ENCODE measurements around the gene HMGB4. TPM values are rescaled to one million over a fixed set of nuclear protein-coding genes. Genes with fewer than 3 reads are reported as not detected.

HMGB4 gene
- polyA plus RNA-seq, 1 donor (not counting 4 experiments of a cell fraction or from before 2014, with no cell fraction given), result not detected

DNA sequence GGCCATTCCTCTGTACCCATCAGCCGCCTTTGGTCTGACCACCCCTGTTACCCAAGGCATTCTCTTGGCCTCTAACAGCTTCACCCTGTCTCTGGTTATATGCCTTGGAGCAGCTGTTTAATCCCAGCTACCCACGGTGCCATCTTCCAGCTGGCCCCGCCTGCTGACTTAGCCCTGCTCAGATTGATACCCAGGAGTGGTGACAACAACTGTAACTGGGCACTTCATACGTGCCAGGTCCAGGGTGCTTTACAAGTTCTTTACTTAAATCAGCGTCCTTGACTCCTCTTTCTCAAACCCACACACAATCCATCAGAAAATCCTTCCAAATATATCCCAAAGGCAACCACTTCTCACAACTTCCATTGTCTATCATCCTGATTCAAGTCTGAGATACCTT, 37.2 kb upstream of the HMGB4 start:
- H3K27ac ChIP-seq (ENCODE audit: control insufficient read depth, insufficient read depth, low read length), result no peak overlapping the region
- H2AFZ ChIP-seq (ENCODE audit: control insufficient read depth, low read length), result no peak overlapping the region
- H3K79me2 ChIP-seq (ENCODE audit: control insufficient read depth, insufficient read depth, low read length), result no peaks in the 10 kb centered on the region
- TF ChIP-seq, protein P1, sequence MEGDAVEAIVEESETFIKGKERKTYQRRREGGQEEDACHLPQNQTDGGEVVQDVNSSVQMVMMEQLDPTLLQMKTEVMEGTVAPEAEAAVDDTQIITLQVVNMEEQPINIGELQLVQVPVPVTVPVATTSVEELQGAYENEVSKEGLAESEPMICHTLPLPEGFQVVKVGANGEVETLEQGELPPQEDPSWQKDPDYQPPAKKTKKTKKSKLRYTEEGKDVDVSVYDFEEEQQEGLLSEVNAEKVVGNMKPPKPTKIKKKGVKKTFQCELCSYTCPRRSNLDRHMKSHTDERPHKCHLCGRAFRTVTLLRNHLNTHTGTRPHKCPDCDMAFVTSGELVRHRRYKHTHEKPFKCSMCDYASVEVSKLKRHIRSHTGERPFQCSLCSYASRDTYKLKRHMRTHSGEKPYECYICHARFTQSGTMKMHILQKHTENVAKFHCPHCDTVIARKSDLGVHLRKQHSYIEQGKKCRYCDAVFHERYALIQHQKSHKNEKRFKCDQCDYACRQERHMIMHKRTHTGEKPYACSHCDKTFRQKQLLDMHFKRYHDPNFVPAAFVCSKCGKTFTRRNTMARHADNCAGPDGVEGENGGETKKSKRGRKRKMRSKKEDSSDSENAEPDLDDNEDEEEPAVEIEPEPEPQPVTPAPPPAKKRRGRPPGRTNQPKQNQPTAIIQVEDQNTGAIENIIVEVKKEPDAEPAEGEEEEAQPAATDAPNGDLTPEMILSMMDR (optimal IDR thresholded peaks at IDR 0.05 in 1 of 3, IDR thresholded peaks at IDR 0.05 in 1 of 3, conservative IDR thresholded peaks at IDR 0.05 in 1 of 3; ENCODE audit: extremely low read depth in 1 of 3, insufficient read depth in 2 of 3, low read length in 3 of 3), result no peak
- TF ChIP-seq EZH2 (IDR thresholded peaks at IDR 0.05; ENCODE audit: low read length), result no peak
- no peak overlapping the region for H3K4me3 ChIP-seq (ENCODE audit: control insufficient read depth in 2 of 3, extremely low read depth in 1 of 3, insufficient read depth in 2 of 3, low read depth in 1 of 3, low read length in 3 of 3)
- FAIRE-seq (no peak), DNase-seq (ENCODE audit: low read depth, low spot score) (no peak)
- no peaks in the 10 kb centered on the region for H3K9me3 ChIP-seq (ENCODE audit: control insufficient read depth, low read depth, low read length)
- no peaks in the 10 kb centered on the region for H4K20me1 ChIP-seq (ENCODE audit: control insufficient read depth, extremely low read depth, insufficient read depth, low read length)
- no peaks in the 10 kb centered on the region for H3K9me1 ChIP-seq (ENCODE audit: control insufficient read depth, extremely low read depth, insufficient read depth, low read length)
- no peak overlapping the region for H3K9ac ChIP-seq (ENCODE audit: control insufficient read depth, extremely low read depth, insufficient read depth, low read length)
- dilution Hi-C loops (cut with MboI; ENCODE audit: extremely low pct_ligation_motif_present, low sequenced_read_pairs), result no loop called here
- no peak overlapping the region for H3K4me2 ChIP-seq (ENCODE audit: control insufficient read depth, extremely low read depth, insufficient read depth, low read depth, low read length)
- H3K4me1 ChIP-seq (ENCODE audit: control insufficient read depth, extremely low read depth, insufficient read depth, low read length), result no peaks in the 10 kb centered on the region
- no peaks in the 10 kb centered on the region for H3K36me3 ChIP-seq (ENCODE audit: control insufficient read depth in 2 of 2, extremely low read depth in 1 of 2, insufficient read depth in 2 of 2, low read length in 2 of 2)
- no peaks in the 10 kb centered on the region for H3K27me3 ChIP-seq (ENCODE audit: control insufficient read depth, extremely low read depth, insufficient read depth, low read length)

DNA sequence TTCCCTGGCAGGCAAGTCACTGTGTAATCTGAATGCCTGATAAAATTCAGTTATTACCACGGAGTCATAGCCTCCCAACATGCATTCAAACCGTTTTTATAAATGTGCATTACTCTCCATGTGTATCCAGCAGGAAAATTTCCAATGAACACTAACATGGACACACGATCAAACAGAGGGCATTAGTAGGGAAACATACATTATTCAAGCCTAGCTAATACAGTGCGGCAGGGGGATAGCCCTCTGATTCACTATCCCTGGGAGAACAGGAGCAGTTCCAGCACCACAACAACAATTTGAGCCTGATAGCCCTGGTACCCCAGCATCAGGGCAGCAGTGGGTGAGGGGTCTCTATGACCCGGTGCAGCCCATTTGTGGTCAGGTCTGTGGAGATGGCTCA, 35.8 kb upstream of the HMGB4 start:
- H3K9me1 ChIP-seq (ENCODE audit: control insufficient read depth, extremely low read depth, insufficient read depth, low read length), result no peaks in the 10 kb centered on the region
- no peak overlapping the region for H3K9ac ChIP-seq (ENCODE audit: control insufficient read depth, extremely low read depth, insufficient read depth, low read length)
- TF ChIP-seq, protein P1 (optimal IDR thresholded peaks at IDR 0.05 in 1 of 3, IDR thresholded peaks at IDR 0.05 in 1 of 3, conservative IDR thresholded peaks at IDR 0.05 in 1 of 3; ENCODE audit: extremely low read depth in 1 of 3, insufficient read depth in 2 of 3, low read length in 3 of 3), result no peak
- TF ChIP-seq EZH2 (IDR thresholded peaks at IDR 0.05; ENCODE audit: low read length), result no peak
- FAIRE-seq (no peak), DNase-seq (ENCODE audit: low read depth, low spot score) (no peak)
- dilution Hi-C loops (cut with MboI; ENCODE audit: extremely low pct_ligation_motif_present, low sequenced_read_pairs), result no loop called here
- H3K4me1 ChIP-seq (ENCODE audit: control insufficient read depth, extremely low read depth, insufficient read depth, low read length), result no peaks in the 10 kb centered on the region
- no peaks in the 10 kb centered on the region for H3K36me3 ChIP-seq (ENCODE audit: control insufficient read depth in 2 of 2, extremely low read depth in 1 of 2, insufficient read depth in 2 of 2, low read length in 2 of 2)
- no peaks in the 10 kb centered on the region for H3K9me3 ChIP-seq (ENCODE audit: control insufficient read depth, low read depth, low read length)
- H3K4me2 ChIP-seq (ENCODE audit: control insufficient read depth, extremely low read depth, insufficient read depth, low read depth, low read length), result no peak overlapping the region
- no peak overlapping the region for H2AFZ ChIP-seq (ENCODE audit: control insufficient read depth, low read length)
- no peak overlapping the region for H3K27ac ChIP-seq (ENCODE audit: control insufficient read depth, insufficient read depth, low read length)
- no peaks in the 10 kb centered on the region for H3K79me2 ChIP-seq (ENCODE audit: control insufficient read depth, insufficient read depth, low read length)
- no peak overlapping the region for H3K4me3 ChIP-seq (ENCODE audit: control insufficient read depth in 2 of 3, extremely low read depth in 1 of 3, insufficient read depth in 2 of 3, low read depth in 1 of 3, low read length in 3 of 3)
- H4K20me1 ChIP-seq (ENCODE audit: control insufficient read depth, extremely low read depth, insufficient read depth, low read length), result no peaks in the 10 kb centered on the region
- H3K27me3 ChIP-seq (ENCODE audit: control insufficient read depth, extremely low read depth, insufficient read depth, low read length), result no peaks in the 10 kb centered on the region

Measured in keratinocyte (primary cell).